Measurements from ENCODE around the gene DTNBP1. TPM values are rescaled to one million over a fixed set of nuclear protein-coding genes. Genes with fewer than 3 reads are reported as not detected.

DTNBP1 gene
- polyA plus RNA-seq, 2 of the 4 experiments (the other 2 are of a cell fraction) = 8.4 to 8.7 TPM

GRCh38 chr6:15562977-15563376, 99.9 kb downstream of the DTNBP1 start:
- H3K9me3 ChIP-seq = no peaks in the 10 kb centered on the region
- CTCF ChIA-PET = no interaction called here
- 56% methylated on average over 1 of the region's 1 CpG for WGBS (ENCODE audit: missing lambda C conversion rate)
- H3K27ac ChIP-seq = no peak overlapping the region
- H3K4me2 ChIP-seq = no peak overlapping the region
- no peak for DNase-seq (ENCODE audit: low read depth in 1 of 2, low spot score in 1 of 2)
- TF ChIP-seq TFCP2L1 (CRISPR knock-in tag; IDR thresholded peaks at IDR 0.05) (no peak), MYC (IDR thresholded peaks at IDR 0.05; ENCODE audit: borderline replicate concordance, low read length) (no peak), RNF2 (IDR thresholded peaks at IDR 0.05; ENCODE audit: borderline replicate concordance, low read depth) (no peak)
- ATAC-seq = no peak
- POLR2A ChIA-PET = no interaction called here
- no peaks in the 10 kb centered on the region for H3K4me1 ChIP-seq
- no peak overlapping the region for H3K4me3 ChIP-seq
- no peak for FAIRE-seq

GRCh38 chr6:15561447-15562199, 101.2 kb downstream of the DTNBP1 start:
- TF ChIP-seq MAFK (IDR thresholded peaks at IDR 0.05; ENCODE audit: partially characterized antibody) = no peak
- no peak for TF ChIP-seq ZC3H11A (IDR thresholded peaks at IDR 0.05)
- no peak for TF ChIP-seq RCOR1 (IDR thresholded peaks at IDR 0.05; ENCODE audit: low read depth, low read length)
- TF ChIP-seq ZNF302 (CRISPR knock-in tag; IDR thresholded peaks at IDR 0.05) = no peak
- TF ChIP-seq KDM5A (IDR thresholded peaks at IDR 0.05) = no peak
- TF ChIP-seq HOXA7 (CRISPR knock-in tag; IDR thresholded peaks at IDR 0.05) = no peak
- no peak for TF ChIP-seq NPAS2 (CRISPR knock-in tag; IDR thresholded peaks at IDR 0.05; ENCODE audit: borderline replicate concordance)
- TF ChIP-seq NFE2L2 (conservative IDR thresholded peaks at IDR 0.05; ENCODE audit: low read length) = no peak
- TF ChIP-seq JUN (IDR thresholded peaks at IDR 0.05) = no peak
- TF ChIP-seq CBX2 (IDR thresholded peaks at IDR 0.05; ENCODE audit: borderline replicate concordance, low read depth) = no peak
- TF ChIP-seq PBX3 (IDR thresholded peaks at IDR 0.05) = no peak
- TF ChIP-seq SMC3 (IDR thresholded peaks at IDR 0.05) = no peak
- no peak for TF ChIP-seq GATA3 (IDR thresholded peaks at IDR 0.05; ENCODE audit: borderline replicate concordance)
- no peak for TF ChIP-seq TFCP2L1 (CRISPR knock-in tag; IDR thresholded peaks at IDR 0.05)
- TF ChIP-seq POLR2A (IDR thresholded peaks at IDR 0.05; ENCODE audit: low read length) = no peak
- TF ChIP-seq USF2 (IDR thresholded peaks at IDR 0.05) = no peak
- no peak for TF ChIP-seq EP300 (IDR thresholded peaks at IDR 0.05)
- DNase-seq (ENCODE audit: low read depth in 1 of 2, low spot score in 1 of 2) (no peak), ATAC-seq (no peak), FAIRE-seq (no peak)
- Histone ChIP-seq H3K9me3 (no peaks in the 10 kb centered on the region), H3K4me3 (no peak overlapping the region), H3K4me2 (no peak overlapping the region), H3K27ac (no peak overlapping the region), H3K4me1 (no peaks in the 10 kb centered on the region)
- whole genome bisulfite sequencing (ENCODE audit: missing lambda C conversion rate) = 94% methylated on average over 3 of the region's 3 CpGs
- ChIA-PET CTCF (no interaction called here), POLR2A (no interaction called here)

GRCh38 chr6:15560713-15561112, 102.1 kb downstream of the DTNBP1 start:
- Histone ChIP-seq H3K4me1 (no peaks in the 10 kb centered on the region), H3K4me2 (no peak overlapping the region), H3K9me3 (no peaks in the 10 kb centered on the region), H3K27ac (no peak overlapping the region), H3K4me3 (no peak overlapping the region)
- DNase-seq (ENCODE audit: low read depth in 1 of 2, low spot score in 1 of 2) (no peak), FAIRE-seq (no peak), ATAC-seq (no peak)
- ChIA-PET POLR2A (no interaction called here), CTCF (no interaction called here)
- 94% methylated on average over 1 of the region's 1 CpG for WGBS (ENCODE audit: missing lambda C conversion rate)
- TF ChIP-seq NR3C1 (IDR thresholded peaks at IDR 0.05) (no peak), MAFK (IDR thresholded peaks at IDR 0.05; ENCODE audit: partially characterized antibody) (peak; percentile 43)

- no peak overlapping the region for H3K4me3 ChIP-seq
- no peak overlapping the region for H3K4me2 ChIP-seq
- ATAC-seq (no peak), DNase-seq (ENCODE audit: low read depth in 1 of 2, low spot score in 1 of 2) (no peak), FAIRE-seq (no peak)
- no peaks in the 10 kb centered on the region for H3K4me1 ChIP-seq
- POLR2A ChIA-PET = no interaction called here
- CTCF ChIA-PET = no interaction called here
- H3K27ac ChIP-seq = no peak overlapping the region
- TF ChIP-seq CEBPB (IDR thresholded peaks at IDR 0.05) (no peak), RFX5 (IDR thresholded peaks at IDR 0.05) (no peak), E2F6 (IDR thresholded peaks at IDR 0.05; ENCODE audit: borderline replicate concordance, low read depth) (no peak), EHMT2 (IDR thresholded peaks at IDR 0.05; ENCODE audit: low read depth) (no peak), NR3C1 (IDR thresholded peaks at IDR 0.05) (no peak), HMGXB4 (CRISPR knock-in tag; IDR thresholded peaks at IDR 0.05; ENCODE audit: borderline replicate concordance) (no peak), JUNB (IDR thresholded peaks at IDR 0.05) (no peak), CHD4 (IDR thresholded peaks at IDR 0.05; ENCODE audit: borderline replicate concordance) (no peak), HOXB5 (CRISPR knock-in tag; IDR thresholded peaks at IDR 0.05) (no peak), RAD21 (conservative IDR thresholded peaks at IDR 0.05 in 1 of 2, IDR thresholded peaks at IDR 0.05 in 1 of 2) (no peak), BHLHE40 (IDR thresholded peaks at IDR 0.05; ENCODE audit: low read depth, low read length) (no peak)
- no peaks in the 10 kb centered on the region for H3K9me3 ChIP-seq
Observed at GRCh38 chr6:15557174-15557573, 105.7 kb downstream of the DTNBP1 start.
